Neural crest cell (in vitro differentiated cells): Measurements from ENCODE around the gene RNPEPL1. TPM values are rescaled to one million over a fixed set of nuclear protein-coding genes. Genes with fewer than 3 reads are reported as not detected.

ENCODE experiments used
- DNase-seq: peaks from one replicate; pipeline ENCODE4 v3.0.0; 2021; ENCODE audit warnings: low read depth, mixed read lengths, low spot score
- H3K27ac Mint-ChIP-seq: one replicate; pipeline ENCODE4 v1.8.0; 2021; ENCODE audit warnings: mild to moderate bottlenecking, mixed read lengths; ENCODE audit not compliant: unreplicated experiment
- H3K27me3 Mint-ChIP-seq: 2 replicates; pipeline ENCODE4 v1.8.0; 2021; ENCODE audit warnings: low read depth, mild to moderate bottlenecking, mixed read lengths
- H3K36me3 Mint-ChIP-seq: 2 replicates; pipeline ENCODE4 v1.8.0; 2021; ENCODE audit warnings: low read depth, mild to moderate bottlenecking, mixed read lengths
- H3K4me1 Mint-ChIP-seq: 2 replicates; pipeline ENCODE4 v1.8.0; 2021; ENCODE audit warnings: mixed read lengths
- H3K4me3 Mint-ChIP-seq: one replicate; pipeline ENCODE4 v1.8.0; 2021; ENCODE audit warnings: mild to moderate bottlenecking, mixed read lengths
- H3K9me3 Mint-ChIP-seq: 2 replicates; pipeline ENCODE4 v1.8.0; 2021; ENCODE audit warnings: mixed read lengths
- CTCF ChIP-seq: fragments of 200-600 bp; sonication (generic); conservative IDR thresholded peaks from 2 replicates; pipeline ENCODE4 v1.5.0; 2021; ENCODE audit warnings: antibody characterized with exemption, mild to moderate bottlenecking
- total RNA-seq: library from RNA; stranded (reverse); gene quantifications from 2 replicates; pipeline ENCODE4 v1.2.1, GENCODE V29; 2021

Gene RNPEPL1
- total RNA-seq, 1 donor from 2014 or later = 36.1 TPM

- no peak for TF ChIP-seq CTCF
- H3K4me3 Mint-ChIP-seq = no peak overlapping the region
- H3K4me1 Mint-ChIP-seq = peaks cover 9% of the 10 kb centered on the region
- no peaks in the 10 kb centered on the region for H3K27me3 Mint-ChIP-seq
- DNase-seq = no peak
- no peak overlapping the region for H3K27ac Mint-ChIP-seq
- H3K36me3 Mint-ChIP-seq = peaks cover 2% of the 10 kb centered on the region
- no peaks in the 10 kb centered on the region for H3K9me3 Mint-ChIP-seq
These were observed 8.3 kb downstream of the RNPEPL1 start for GRCh38 chr2:240576436-240577205.

DNA sequence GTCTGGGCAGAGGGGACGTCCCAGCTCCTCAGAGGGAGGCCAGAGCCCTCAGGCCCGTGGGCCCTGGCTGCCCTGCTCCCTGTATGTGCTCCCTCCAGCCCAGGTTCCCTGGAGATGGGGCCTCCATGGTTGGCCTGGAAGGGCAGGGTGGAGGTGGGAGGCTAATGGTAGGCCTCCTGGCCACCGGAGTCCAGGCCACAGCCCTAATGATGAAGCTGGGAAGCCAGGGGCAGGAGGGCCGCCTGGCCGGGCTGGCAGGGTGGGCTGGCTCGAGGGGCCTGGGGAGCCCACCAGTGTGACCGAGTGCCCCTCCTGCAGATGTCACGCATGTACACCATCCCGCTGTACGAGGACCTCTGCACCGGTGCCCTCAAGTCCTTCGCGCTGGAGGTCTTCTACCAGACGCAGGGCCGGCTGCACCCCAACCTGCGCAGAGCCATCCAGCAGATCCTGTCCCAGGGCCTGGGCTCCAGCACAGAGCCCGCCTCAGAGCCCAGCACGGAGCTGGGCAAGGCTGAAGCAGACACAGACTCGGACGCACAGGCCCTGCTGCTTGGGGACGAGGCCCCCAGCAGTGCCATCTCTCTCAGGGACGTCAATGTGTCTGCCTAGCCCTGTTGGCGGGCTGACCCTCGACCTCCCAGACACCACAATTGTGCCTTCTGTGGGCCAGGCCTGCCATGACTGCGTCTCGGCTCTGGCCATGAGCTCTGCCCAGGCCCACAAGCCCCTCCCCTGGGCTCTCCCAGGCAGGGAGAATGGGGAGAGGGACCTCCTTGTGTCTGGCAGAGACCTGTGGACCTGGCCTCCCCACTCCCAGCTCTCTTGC lies 9.2 kb downstream of the RNPEPL1 start:
- no peak for TF ChIP-seq CTCF
- no peak overlapping the region for H3K27ac Mint-ChIP-seq
- H3K36me3 Mint-ChIP-seq = peaks cover 5% of the 10 kb centered on the region
- DNase-seq = no peak
- H3K9me3 Mint-ChIP-seq = no peaks in the 10 kb centered on the region
- H3K4me3 Mint-ChIP-seq = no peak overlapping the region
- peaks cover 18% of the 10 kb centered on the region for H3K4me1 Mint-ChIP-seq
- H3K27me3 Mint-ChIP-seq = no peaks in the 10 kb centered on the region

- no peak for TF ChIP-seq CTCF
- Mint-ChIP-seq H3K27ac (no peak overlapping the region), H3K27me3 (no peaks in the 10 kb centered on the region), H3K4me3 (no peak overlapping the region), H3K4me1 (peaks cover 22% of the 10 kb centered on the region), H3K36me3 (peaks cover 5% of the 10 kb centered on the region), H3K9me3 (no peaks in the 10 kb centered on the region)
- no peak for DNase-seq
These were observed 9.8 kb downstream of the RNPEPL1 start for GRCh38 chr2:240578110-240578450.

DNA sequence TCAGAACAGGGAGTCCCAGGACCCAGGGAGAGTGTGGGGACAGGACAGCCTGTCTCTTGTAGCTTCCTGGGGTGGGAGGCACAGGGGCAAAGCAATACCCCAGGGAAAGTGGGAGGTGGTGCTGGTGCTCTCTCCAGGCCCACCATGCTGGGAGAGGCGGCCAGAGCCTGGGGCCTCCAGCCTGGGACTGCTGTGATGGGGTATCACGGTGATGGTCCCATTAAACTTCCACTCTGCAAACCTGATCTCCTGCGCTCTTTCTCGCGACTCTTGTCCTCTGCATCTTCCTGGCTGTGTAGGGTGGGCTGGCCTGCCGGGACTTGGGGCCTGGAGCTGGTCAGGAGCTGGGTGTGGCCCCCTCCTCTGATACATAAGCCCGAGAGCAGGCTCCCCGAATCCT lies 10.2 kb downstream of the RNPEPL1 start:
- no peaks in the 10 kb centered on the region for H3K9me3 Mint-ChIP-seq
- H3K27me3 Mint-ChIP-seq = no peaks in the 10 kb centered on the region
- peaks cover 5% of the 10 kb centered on the region for H3K36me3 Mint-ChIP-seq
- no peak overlapping the region for H3K27ac Mint-ChIP-seq
- H3K4me1 Mint-ChIP-seq = peaks cover 22% of the 10 kb centered on the region
- DNase-seq = no peak
- peak overlapping the region; percentile 47 for H3K4me3 Mint-ChIP-seq
- no peak for TF ChIP-seq CTCF

DNA sequence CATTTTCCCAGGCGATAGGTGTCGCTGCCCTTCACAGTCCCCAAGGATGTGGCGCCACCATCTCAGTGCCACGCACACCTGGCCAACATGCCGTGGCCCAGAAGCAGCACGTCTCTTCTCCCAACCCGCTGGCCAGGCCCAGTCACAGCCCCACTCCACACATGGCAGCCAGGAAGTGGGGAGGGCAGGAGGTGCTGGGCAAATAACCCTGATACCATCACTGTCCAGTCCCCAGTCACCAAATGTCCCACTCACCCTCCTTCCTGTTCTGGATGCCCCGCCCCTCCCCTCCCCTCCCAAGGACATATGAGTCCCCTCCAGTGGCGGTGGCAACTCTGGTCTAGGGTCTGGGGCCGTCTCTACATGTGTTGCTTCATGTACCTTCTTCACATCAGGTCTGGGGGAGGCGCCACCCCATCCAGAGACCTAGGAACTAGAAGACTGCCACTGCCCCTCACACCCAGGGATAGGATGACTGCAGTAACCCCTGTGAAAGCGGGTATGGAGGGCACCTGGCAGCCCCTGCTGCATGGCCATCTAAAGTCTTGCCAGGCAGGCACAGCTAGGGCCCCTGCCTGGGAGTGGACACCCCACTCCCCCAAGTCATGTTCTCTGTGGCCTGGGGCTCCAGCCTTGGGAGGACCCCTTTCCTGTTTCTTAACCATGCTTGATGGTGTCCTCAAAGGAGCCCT lies 10.9 kb downstream of the RNPEPL1 start:
- Mint-ChIP-seq H3K27ac (peak overlapping the region; percentile 12), H3K4me3 (no peak overlapping the region)

More for the DNA sequence above, 10.9 kb downstream of the RNPEPL1 start:
- DNase-seq = no peak
- TF ChIP-seq CTCF = no peak
- Mint-ChIP-seq H3K4me1 (peaks cover 22% of the 10 kb centered on the region), H3K9me3 (no peaks in the 10 kb centered on the region), H3K36me3 (peaks cover 5% of the 10 kb centered on the region), H3K27me3 (no peaks in the 10 kb centered on the region)
